ENCODE data around the gene SAT2.
"Not testable (repeated sequence)": the region's sequence is repeated elsewhere in the genome, so short reads cannot be mapped to it uniquely, and the experiment has no call there.

Gene SAT2

DNA sequence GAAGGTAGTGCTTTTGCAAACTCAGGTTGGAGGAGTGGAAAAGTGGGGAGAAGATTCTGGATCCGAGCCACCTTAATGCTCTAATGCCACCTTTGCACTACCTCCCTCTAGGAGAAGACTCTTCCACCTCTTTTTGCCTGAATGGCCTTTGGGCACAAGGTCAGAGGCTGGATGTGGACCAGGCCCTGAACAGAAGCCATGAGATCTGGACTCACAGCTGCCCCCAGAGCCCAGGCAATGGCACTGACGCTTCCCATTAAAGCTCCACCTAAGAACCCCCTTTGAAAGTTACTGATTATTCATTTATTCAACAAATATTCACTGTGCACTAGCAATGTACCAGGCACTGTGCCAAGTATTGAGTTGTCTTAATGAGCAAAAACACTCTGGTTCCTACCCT lies 5.5 kb upstream of the SAT2 start:
- DNase-seq: no peak

DNA sequence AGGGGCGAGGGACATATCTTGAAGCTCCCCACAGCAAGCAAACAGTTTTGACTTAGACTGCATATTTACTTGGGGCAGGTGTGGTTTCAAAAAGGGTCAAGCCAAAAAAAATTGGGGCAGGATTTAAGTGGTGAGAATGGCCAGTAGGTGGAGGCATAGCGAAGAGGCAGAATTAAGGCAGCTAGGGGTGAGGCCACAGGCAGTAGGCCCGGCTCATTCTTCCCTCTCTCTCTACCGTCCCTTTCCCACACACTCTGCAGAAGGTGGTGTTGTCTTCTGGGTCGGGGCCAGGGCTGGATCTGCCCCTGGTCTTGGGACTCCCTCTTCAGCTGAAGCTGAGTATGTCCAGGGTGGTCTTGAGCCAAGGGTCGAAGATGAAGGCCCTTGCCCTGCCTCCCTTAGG lies 4.9 kb upstream of the SAT2 start:
- peak; percentile 57 for DNase-seq

DNA sequence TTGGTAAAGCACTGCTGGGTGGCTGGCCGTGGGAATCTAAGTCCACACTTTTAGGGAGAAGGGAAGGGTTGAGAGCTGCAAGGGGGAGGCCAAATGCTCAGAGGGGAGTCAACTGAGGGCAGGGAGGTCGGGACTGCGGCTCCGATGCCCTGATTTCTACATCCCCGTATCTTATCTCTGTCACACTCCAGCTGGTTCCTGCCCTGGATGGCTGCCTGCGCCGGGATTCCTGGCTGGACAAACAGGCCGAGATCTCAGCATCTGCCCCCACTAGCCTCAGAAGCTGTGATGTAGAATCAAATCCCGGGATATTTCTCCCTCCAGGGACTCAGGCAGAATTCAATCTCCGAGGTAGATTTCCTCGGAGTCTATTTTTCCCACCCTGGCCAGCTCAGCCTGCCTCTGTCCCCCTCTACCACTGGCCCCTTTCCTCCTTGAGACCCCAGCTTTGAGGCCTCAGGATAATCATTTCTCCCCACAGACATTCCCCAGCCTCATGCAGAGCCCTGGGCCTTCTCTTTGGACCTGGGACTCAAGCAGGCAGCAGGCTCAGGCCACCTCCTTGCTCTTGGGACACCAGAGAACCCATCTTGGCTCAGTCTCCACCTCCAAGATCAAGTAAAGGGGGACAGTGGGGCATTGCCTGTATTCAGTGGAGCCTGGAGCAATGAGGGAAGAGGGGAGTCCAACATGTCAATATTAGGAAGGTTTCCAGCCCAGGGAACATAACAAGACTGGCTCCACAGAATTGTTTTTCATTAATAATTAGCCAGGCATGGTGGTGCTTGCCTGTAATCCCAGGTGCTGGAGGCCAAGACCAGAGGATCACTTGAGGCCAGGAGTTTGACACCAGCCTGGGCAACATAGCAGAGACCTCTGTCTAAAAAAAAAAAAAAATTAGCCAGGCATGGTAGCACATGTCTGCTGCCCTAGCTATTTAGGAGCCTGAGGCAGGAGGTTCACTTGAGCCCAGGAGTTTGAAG lies 4.1 kb upstream of the SAT2 start:
- no peak for DNase-seq

DNA sequence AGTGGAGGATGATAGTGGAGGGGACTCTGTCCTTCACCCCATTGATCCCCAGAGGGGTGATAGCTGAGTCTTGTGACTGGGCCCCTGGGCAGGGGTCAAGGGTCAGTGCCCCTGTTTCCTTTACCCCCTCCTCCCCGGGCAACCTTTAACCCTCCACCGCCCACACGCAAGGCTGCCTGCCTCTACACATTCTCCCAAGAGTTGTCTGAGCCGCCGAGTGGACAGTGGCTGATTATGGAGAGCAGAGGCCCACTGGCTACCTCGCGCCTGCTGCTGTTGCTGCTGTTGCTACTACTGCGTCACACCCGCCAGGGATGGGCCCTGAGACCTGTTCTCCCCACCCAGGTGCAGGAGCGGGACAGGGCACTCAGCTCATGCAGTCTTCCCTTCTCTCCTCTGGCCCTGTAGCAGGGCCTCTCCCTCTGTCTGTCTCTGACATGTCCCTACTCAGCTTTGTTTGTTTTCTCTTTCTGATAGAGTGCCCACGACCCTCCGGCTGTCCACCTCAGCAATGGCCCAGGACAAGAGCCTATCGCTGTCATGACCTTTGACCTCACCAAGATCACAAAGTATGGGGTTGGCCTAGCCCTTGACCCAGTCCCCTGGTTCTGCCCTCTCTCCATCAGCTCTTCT lies 2.4 kb upstream of the SAT2 start, which contains the start of gene SHBG:
SHBG (plus strand) TSS at position 197 of the 633 bp plus-strand sequence; CDS start at position 235, 38 bp downstream.
- no peak for DNase-seq

DNA sequence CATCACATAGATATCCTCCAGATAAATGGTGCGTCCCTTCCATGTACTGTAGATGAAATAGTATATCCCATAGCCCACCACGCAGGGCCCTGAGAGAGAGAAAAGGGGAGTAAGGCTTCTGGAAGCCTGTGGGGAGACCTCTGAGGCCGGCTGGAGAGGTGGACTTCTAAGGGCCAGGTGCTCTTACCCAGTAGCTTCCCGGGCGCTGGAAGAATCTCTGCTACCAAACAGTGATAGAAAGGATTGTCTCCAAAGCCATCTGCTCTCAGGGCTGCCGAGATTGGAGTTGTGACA lies 718 bp downstream of the SAT2 start:
- DNase-seq: no peak

DNA sequence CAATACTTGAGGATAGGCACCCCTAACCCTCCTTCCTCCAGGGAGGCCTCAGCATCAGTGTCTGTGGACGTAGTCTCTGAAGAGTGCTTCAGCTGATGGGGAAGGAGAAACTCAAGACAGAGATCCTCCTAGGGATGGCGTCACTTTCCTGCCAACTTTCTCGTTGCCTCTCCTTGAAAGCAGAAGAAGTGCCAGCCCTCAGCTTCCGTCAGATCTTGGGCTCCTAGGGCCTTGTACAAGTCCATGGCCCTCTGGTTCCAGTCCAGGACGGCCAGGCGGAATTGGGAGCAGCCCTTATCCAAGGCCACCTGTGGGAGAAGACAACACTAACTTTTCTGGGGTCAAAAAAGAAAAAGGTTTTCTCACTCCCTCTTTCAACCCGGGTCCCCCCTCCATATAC lies 1.3 kb downstream of the SAT2 start:
- no peak for DNase-seq

DNA sequence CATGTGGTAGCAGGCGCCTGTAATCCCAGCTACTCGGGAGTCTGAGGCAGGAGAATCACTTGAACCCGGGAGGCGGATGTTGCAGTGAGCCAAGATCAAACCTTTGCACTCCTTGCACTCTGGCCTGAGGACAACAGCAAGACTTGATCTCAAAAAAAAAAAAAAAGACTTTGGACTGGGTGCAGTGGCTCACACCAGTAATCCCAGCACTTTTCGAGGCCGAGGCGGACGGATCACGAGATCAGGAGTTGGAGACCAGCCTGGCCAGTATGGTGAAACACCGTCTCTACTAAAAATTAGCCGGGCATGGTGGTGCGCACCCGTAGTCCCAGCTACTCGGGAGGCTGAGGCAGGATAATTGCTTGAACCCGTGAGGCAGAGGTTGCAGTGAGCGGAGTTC lies 1.9 kb downstream of the SAT2 start:
- not testable (repeated sequence) for DNase-seq

DNA sequence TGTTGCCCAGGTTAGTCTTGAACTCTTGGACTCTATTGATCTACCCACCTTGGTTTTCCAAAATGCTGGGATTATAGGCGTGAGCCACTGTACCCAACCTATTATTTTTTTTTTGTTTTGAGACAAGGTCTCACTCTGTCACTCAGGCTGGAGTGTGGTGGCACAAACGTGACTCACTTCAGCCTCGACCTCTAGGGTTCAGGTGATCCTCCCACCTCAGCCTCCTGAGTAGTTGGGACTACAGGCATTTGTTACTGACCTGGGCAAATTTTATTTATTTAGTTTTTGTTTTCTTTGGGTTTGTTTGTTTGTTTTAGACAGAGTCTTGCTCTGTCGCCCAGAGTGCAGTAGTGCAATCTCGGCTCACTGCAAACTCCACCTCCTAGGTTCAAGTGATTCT lies 4.0 kb downstream of the SAT2 start:
- DNase-seq: no peak

DNA sequence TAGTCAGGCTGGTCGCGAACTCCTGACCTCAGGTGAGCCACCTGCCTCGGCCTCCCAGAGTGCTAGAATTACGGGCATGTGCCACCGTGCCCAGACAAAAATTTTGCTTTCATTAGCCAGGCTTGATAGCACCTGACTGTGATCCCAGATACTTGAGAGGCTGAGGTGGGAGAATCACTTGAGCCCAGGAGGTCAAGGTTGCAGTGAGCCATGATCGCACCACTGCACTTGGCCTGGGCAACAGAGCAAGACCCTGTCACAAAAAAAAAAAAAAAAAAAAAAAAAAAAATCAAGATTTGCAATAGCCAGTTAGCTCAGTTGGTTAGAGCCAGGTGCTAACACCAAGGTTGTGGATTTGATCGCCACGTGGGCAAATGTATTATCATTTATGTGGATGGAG lies 6.8 kb downstream of the SAT2 start:
- DNase-seq: no peak

DNA sequence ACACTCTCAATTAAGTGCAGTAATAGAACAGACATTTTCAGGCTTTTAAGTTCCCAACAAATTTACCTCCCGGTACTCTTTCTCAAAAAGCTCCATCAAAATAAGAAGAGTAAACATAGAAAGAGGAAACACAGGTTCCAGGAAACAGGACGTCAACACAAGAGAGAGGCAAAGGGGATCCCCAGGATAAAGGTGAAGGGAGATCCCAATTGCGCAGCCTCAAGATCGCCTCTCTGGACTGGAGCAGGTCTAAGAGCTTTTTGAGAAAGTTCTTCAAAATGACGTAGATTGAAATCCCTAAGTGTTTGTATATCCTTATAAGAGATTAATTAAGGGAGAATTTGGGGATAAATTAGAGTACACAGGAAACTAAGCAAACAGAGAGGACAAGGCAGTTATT lies 9.0 kb downstream of the SAT2 start:
- DNase-seq: no peak

DNA sequence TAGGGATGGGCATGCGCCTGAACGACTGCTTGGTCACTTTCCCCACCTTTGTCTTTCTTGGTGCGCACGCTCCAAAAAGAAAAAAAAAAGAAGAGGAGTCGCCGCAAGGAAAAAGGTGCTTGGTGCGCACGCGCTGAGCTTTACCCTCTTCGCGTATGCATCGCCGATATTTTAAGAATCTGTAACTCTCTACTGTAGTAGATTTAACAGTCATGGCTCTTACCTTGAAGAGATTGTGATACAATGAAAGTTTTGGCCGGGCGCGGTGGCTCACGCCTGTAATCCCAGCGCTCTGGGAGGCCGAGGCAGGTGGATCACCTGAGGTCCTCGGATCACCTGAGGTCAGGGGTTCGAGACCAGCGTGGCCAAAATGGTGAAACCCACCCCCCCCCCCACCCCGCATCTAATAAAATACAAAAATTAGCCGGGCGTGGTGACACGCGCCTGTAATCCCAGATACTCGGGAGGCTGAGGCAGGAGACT lies 12.3 kb downstream of the SAT2 start:
- no peak for DNase-seq

DNA sequence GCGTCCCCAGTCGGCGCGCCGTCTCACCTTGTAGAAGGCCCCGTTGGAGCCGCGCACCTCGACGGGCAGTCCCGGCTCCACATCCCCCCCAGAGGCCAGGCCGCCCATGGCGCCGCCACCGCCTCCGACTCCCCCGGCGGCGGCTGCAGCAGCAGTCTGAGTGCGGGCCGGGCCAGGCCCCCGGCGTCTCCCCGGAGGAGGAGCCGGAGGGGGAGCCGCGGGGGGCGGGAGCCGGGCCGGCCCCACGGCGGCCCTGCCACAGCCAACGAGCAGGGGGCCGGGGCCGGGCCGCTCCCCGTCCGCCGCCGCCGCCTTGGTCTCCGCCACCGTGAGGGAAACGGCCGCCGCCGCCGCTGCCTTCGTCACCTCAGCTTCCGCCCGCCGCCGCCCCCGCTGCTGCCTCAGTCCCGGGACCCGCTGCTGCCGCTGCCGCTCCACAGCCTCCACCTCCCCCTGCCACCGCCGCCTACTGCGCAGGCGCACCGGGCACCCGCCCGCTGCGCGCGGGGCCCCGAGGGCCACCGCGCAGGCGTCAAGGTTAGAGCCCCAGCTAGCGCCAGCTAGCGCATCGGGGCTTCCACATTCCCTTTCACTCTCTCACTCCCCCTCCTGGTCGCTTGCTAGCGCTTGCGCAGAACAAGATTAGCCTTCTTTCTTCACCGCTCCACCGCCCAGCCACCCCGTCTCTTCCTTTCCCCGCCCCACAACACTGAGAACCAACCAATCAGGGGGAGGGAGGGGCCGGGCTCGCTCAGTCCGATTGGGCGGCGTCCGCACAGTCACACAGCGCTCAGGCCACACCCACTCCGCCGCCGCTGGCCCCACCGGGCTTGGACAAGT lies 13.0 kb downstream of the SAT2 start, which contains the start of gene FXR2:
FXR2 (minus strand) TSS at position 473 of the 840 bp plus-strand sequence; CDS start at position 108, 365 bp downstream.
- DNase-seq: peak; percentile 100

DNA sequence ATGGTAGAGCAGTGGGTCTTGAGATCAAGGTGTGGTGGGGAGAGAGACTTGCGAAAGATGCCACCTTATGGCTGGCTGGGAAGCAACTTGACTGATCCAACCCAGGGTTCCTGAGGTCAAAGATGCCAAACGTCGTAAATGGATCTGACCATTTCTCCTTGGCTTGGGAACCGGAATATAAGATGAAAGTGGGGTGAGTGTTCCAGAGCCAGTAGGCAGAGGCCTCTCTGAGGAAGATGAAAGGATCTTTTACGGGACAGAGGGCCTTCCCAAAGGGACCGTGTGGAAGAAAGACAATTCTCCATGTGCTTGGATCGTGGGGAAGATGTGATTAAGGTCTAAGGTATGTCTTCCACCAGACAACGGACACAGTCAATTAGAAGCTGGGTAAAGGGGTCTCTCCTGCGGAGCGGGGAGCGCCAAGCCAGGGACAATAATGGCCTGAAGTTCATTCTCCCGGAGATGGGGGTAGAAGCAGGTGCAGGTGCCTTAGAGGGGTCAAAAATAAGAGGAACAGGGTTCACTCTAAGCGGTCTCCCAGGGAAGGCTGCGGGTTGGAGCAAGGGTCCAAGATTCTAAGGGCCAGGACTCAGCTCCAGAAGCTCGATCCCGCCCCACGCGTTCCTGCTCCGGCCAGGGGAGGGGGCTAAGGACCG lies 13.7 kb downstream of the SAT2 start:
- no peak for DNase-seq

DNA sequence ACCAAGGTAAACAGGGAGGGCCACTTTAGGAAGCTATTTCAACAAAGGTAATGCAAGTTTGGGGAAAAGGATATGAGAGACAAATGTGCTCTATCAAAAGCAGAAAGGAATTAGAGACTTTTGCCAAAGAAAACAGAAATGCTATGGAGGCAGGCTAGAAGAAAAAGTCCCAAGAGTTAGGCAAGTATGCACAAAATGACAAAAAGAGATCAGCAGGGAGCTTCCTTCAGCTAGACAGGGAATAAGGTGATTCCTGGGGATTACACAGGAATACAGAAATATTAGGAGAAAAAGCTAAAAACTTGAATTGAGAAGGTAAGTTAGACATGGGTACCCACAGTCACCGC lies 15.4 kb downstream of the SAT2 start:
- DNase-seq: no peak

DNA sequence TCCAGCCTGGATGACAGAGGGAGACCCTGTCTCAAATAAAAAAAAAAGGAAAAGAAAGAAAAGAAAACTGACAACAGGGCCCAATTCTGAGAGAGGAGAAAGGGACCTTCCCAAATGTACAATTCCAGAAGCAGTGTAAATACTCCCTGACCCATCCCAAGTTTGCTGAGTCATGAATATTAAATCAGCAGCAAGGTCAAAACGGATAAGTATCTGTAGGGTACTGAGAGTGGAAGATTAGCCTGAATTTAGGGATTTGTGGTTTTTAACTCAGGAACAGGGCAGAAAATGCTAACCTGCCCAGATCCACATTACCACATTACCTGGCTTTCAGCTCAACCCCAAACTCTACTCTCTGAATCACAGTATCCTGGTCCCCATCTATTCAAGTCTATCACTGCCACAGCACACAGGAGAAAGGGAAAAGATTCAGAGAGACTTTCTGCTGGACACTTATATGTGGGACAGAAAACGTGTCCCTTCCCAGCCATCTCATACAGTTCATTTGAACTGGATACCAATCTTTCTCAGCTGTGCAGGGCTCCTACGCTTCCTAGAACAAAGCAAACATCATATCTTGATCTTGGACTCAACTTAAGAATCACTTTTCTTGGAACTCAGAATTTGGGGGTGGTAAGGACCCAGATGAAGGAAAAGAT lies 15.9 kb downstream of the SAT2 start:
- no peak for DNase-seq

DNA sequence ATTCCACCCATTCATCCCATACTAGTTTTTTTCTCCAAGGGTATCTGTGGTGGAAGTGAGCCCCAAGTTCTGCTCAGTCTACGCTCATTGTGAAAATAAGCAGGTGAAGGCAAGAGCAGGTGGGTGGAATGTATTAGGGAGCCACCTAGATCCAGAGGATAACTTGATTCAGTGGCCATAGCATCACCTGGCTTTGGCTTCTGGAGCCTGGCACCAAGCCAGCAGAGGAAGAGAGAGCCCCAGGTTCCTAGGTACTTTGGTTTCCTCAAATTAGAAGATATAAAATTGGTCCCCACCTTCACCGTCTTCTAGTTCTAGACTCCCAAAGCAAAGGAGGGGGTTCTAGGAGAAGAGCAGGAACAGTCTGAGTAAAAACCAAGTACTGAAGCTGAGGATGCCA lies 17.0 kb downstream of the SAT2 start:
- DNase-seq: no peak

DNA sequence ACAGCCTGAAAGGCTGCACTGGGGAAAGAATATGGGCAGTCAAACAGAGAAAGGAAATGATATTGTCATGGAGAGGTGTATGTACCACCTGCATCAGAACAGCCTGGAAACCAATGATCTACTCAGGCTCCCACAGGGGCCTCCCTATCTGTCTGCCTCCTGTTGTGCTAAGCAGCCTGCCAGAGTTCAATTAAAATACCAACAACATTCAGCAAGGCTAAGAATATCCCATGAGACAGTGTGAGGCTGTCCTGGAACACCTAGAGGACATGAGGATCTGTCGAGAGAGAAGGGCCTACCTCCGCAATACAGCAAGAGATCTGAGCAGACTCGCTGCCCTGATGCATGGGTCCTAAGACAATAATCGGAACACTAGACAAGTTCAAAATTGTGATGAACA lies 21.3 kb downstream of the SAT2 start:
- no peak for DNase-seq

DNA sequence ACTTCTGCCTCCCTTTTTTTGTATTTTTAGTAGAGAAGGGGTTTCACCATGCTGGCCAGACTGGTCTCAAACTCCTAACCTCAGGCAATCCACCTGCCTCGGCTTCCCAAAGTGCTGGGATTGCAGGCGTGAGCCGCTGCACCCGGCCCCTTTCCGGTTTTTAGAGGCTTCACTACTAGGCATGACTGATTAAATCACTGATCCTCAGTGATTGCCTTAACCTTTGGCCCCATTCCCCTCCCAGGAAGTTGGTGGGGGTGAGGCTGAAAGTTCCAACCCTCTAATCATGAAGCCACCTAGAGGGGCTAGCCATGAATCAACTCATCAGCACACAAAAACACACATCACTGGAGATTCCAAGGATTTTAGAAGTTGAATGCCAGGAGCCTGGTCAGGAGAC lies 30.1 kb downstream of the SAT2 start:
- DNase-seq: not testable (repeated sequence)

DNA sequence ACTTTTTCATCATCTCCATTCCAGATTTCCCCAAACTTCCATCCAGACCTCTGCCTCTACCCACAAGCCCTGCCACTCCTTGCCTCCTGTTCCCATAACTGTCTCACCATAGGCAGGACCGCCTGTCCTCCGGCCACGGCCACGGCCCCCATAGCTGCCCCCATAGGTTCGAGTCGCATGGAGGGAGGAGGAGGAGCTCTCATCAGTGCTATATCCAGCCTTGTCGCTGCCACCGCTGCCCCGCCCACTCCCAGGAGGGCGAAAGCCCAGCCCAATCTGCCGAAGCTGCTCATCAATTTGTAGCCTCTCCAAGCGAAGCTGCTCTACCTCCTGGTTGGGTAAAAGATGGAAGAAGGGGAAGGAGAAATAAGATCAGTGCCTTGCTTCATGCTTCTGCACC lies 34.3 kb downstream of the SAT2 start:
- DNase-seq: no peak

DNA sequence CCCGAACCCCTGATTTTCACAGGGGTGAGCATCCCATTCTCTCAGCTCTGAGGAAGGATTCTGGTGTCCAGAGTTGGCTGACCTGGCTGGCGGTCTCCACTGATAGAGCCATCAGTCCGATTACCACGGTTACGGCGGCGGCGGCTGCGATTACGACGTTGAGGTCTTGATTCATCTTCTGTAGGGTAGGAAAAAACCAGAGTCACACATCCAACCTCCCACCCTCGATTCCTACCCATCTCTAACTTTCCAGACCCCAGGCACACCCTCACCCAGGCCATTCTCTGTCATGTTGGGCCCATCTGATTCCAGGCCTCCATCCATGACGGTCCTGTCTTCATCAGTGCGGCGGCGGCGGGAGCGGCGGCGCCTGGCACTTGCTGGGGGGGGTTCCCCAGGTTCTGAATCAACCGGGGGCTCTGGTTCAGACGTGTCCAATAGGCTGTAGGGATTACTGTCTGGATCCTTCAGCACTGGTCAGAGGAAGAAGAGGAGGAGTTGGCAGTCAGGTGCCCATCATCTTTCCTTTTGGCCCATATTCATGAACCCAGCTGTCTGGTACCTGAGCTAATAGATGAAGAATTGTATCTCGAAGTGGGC lies 35.1 kb downstream of the SAT2 start:
- no peak for DNase-seq

DNA sequence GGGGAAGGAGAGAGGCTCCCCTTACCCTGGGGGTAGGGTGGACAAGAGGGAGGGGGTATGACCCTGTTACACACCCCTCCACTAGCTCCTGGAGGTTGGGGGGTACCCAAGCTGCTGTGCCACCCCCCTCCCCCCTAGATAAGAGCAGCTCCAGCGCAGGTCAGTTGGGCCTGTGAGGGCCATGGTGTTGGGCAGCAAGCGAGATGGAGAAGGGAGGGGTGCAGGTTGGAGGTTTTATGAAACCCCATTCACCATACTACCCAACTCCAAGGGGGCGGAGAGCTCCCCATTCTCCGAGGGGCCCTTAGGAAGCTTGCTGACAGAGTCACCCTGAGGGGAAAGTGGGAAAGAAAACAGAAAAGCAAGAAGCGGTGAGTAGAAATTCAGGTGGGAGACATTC lies 36.0 kb downstream of the SAT2 start:
- DNase-seq: no peak

DNA sequence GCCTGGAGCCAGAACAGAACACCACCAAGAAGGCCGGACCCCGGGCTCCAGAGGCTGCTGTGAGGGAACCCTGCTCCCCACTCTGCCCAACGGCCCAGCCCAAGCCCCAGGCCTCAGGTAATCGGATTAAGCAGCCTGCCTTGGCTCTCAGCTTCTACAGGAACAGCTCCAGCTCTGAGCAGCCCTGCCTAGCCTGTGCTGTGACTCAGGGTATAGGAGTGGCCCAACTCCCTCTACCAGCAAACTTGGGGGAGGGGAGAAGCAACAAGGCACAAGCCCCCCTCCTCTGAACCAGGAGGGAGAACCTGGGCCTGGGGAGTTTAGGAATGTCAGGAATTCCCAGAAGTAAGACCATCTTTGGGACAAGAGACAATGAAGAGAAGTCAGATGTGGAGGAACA lies 36.9 kb downstream of the SAT2 start:
- no peak for DNase-seq
